GM12872 (cell line): ENCODE results near the gene OTOS.

Experiments used
- CTCF ChIP-seq: IDR thresholded peaks from 3 replicates; pipeline ENCODE4 v1.5.1; 2011; ENCODE audit warnings: low read depth, mild to moderate bottlenecking, low read length, moderate library complexity; ENCODE audit not compliant: insufficient read depth

Gene OTOS

GRCh38 chr2:240121190-240121589 lies 19.3 kb downstream of the OTOS start:
- no peak for TF ChIP-seq CTCF

- no peak for TF ChIP-seq CTCF
Observed at GRCh38 chr2:240114233-240114632, 26.2 kb downstream of the OTOS start.

- no peak for TF ChIP-seq CTCF
Observed at GRCh38 chr2:240112914-240113690, 27.4 kb downstream of the OTOS start.

- no peak for TF ChIP-seq CTCF
Observed at GRCh38 chr2:240111253-240111652, 29.2 kb downstream of the OTOS start.

- no peak for TF ChIP-seq CTCF
Observed at GRCh38 chr2:240109386-240109785, 31.1 kb downstream of the OTOS start.

- no peak for TF ChIP-seq CTCF
Observed at GRCh38 chr2:240107477-240107796, 33.0 kb downstream of the OTOS start.

- TF ChIP-seq CTCF: no peak
Observed at GRCh38 chr2:240106765-240107476, 33.5 kb downstream of the OTOS start.
